DMS114 treated with DMSO at 0.1 percent for 48 hours (cell line): ENCODE measurements around the gene FZD7.

Experiments used
- DNase-seq: peaks from one replicate; lab custom pipeline; 2025; ENCODE audit not compliant: unreplicated experiment; lab: John Stamatoyannopoulos, UW

FZD7 gene

GRCh38 chr2:202009581-202009980, 24.1 kb upstream of the FZD7 start:
- DNase-seq = no peak

GRCh38 chr2:202014318-202014717, 19.3 kb upstream of the FZD7 start:
- DNase-seq = no peak

- no peak for DNase-seq
Observed at GRCh38 chr2:202014759-202015211, 18.9 kb upstream of the FZD7 start.

- DNase-seq = no peak
Observed at GRCh38 chr2:202015471-202015870, 18.2 kb upstream of the FZD7 start.

DNA sequence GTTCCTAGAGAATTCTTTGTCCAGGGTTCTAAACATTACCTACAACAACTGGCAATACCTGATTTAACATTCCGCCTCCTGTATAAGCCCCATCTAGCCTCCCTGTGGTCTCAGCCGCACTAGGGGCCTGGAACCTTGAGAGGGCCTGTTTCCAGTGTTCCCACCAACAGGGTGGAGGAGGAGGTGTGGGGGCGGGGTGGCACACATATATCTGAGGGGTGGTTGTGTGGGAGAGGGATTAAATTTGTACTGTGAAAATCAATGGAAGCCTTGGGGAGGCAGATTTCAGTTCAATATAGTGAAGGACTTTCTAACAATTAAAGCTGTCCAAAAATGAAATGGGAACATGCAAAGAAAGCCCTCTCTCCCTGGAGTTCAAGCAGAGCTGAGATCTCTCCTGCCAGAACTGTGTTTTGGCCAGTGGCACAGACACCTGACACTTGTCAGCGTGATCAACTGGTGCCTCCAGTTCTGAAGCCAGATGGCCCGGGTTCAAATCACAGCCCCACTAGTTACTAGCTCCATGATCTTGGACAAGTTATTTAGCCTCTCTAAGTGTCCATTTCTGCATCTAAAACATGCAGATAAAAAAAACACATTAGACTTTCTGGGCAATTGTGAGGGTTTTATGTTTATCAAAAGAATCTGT, 17.0 kb upstream of the FZD7 start:
- no peak for DNase-seq

DNA sequence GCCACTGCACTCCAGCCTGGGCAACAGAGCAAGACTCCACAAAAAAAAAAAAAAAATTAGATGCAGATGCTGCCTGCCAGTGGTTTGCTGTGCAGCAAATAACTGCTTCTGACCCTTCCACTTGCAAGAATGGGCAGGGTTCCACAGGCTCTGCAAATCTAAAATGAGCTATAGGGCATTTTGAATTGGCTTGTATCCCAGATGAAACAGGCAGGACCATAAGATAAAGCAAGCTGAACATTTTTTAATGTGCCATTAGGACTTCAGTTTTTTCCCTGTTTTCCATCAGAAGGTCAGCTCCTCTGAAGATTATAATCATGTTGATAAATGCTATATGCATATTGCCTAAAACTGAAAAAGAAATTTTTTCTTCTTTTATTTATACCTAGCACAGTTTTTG, 15.7 kb upstream of the FZD7 start:
- no peak for DNase-seq

GRCh38 chr2:202018950-202019349, 14.7 kb upstream of the FZD7 start:
- DNase-seq = no peak

DNA sequence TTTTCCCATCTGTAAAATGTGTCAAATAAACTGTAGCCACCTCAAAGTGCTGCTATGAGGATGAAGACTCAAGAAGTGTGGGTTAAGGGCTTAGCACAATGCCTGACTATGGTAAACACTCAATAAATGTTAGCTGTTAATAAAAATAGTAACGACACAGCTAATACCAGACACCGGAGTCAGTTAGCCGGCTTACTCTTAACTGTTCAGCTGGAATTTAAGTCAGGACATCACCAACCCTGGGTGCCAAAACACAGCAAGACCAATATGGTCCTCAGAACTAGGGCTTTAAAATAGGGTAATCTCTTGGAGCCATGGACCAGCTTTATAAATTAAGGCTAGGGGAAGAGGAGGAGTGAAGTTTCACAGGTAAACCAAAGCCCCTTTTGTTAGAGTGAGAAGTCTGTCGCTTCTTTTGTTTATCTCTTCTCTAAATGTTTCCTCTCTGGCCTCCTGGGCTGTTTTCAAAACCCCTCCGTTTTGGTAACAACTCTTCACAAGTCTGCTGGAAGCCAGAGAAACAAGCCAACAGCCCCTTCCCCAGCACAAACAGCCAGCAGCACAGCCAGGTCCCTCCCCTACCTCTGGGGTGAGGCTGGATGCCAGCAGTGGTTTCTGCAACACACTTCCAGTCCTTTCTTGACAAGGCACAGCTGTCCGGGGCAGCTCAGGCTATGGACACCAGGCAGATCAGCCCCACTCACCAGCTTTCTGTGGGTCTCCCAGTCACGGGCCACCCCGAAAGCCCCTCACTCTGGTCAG, 13.8 kb upstream of the FZD7 start:
- DNase-seq = no peak

DNA sequence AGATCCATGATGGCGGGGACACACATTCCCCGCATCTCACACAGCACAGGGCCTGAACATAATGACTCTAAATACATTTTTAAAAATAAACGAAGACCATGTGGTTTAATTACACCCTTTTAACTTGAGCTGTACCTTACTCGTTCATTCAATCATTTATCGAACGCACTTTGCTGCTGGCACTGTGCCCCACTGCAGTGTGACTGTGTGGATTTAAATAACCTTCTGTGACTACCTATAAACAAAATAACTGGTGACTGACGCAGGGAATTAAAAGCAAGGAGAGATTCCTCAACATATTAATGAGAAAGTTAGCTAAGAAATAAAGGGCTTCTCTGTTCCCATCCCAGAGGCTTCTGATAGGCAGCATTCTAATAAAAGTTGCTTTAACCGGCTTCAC, 10.9 kb upstream of the FZD7 start:
- DNase-seq = no peak

DNA sequence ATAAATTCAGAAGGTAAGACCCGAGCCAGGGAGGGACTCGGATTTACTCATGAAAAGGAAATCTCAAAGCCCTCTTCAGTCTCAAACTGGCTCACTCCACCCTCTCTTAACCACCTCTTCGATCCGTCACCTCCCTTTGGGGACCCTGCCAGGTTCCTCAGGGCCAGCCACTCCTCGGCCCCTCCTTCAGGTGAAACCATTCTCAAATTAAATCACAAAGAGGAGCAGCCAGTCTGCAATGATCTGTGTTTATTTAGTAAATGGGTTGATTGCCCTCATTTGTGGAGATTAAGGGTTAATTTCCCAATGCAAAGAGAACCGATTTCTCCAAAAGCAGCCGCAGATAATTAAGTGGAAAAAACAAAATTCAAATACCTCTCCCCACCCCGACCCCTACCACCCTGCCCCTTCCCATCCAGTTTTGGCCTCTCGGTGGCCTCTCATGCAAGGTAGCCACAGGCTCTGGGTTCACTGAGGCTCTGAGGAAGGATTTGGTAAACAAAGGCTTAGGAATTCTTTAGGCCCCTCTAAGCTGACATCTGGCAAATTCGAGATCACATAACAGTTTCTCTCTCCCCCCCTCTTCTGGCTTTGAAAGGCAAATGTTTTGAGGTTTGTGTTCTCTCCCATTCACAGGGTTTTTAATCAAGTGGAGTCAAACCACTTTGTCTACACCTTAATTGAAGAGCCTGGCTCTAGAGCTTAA, 10.3 kb upstream of the FZD7 start:
- DNase-seq = no peak

GRCh38 chr2:202023904-202024266, 9.8 kb upstream of the FZD7 start:
- DNase-seq = no peak

DNA sequence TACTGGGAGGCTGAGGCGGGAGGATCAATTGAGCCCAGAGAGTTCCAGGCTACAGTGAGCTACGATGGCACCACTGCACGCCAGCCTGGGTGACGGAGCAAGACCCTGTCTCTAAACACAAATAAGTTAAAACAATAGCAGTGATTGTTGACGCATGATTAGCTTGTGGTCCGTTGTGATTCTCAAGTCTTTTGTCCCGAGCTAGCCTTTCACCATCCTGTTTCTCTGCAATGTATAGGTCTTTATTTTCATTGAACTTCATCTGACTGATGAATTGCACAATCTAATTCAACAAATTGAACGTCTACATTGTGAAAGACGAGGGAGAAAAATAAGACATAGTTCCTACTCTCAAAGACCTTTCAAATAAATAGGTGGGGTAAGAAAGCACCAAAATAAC, 8.8 kb upstream of the FZD7 start:
- DNase-seq = no peak

DNA sequence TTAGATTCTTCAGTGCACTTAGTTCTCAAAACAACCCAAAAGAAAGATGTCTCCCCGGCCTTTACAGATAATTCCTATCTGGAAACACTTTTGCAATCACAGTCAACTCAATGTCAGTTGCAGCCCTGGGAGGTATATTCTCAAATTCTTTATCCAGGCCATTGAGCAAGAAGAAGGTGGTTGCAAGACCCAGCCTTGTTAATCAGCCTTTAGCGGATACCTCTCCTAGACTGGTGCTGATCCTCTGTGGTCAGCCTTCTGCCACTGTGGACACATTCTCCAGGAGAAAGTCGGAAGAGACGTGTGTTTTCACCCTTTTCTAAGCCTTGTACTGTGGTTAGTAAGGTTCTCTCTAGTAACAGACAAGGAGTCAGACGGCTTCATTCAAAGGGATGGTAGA, 7.8 kb upstream of the FZD7 start:
- DNase-seq = no peak

DNA sequence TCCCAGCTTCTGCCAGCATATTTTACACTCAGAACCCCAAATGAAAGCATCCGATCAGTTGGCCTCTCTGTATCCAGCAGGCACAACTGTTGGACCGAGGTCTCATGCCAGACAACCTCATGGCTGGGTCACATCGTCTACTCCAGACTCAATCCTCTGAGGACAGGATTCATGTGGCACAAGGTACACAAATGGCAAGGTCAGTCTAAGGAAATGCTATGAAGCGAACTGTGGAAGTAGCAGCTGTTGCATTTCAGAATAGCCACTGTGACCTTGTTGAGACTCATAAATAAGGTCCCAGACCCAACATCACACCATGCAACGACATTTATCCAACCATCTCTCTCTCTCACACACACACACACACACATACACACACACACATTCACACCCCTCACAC, 7.1 kb upstream of the FZD7 start:
- no peak for DNase-seq

GRCh38 chr2:202030691-202031090, 3.0 kb upstream of the FZD7 start:
- DNase-seq = no peak

DNA sequence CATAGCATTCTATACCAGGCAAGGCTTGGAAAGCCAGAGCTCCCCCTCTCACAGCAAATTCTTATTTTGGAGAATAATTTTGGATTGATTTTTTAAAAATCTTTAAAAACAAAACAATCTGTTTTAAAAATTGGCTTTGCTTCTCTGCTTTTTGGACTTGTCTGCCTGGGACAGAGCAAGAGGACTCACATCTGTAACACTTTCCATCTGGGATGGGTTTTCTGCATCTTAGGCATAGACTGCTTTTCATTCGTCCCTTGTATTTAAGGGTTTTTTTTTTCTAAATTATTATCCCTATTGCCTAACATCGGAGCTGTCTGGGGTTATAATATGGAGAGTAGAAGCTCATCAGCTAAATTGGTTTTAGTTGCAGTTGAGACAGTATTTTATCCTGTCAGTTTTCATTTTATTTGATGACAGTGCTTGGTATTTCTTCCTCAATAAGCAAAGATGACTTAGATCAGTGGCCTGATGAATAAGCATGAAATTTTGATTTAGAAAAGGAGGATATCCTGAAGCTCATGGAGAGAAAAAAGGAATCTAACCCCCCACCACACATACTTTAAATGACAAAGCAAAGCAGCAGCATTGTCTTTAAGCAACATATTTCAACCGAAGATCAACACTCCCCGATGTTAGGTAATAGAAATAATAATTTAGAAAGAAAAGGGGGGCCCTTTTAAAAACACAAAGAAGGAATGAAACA, 2.3 kb upstream of the FZD7 start:
- no peak for DNase-seq

GRCh38 chr2:202032846-202033316, 774 bp upstream of the FZD7 start:
- DNase-seq = peak; percentile 15

GRCh38 chr2:202034249-202035088, 814 bp downstream of the FZD7 start:
- DNase-seq = no peak

- no peak for DNase-seq
Observed at GRCh38 chr2:202035089-202035940, 1.7 kb downstream of the FZD7 start.

GRCh38 chr2:202035941-202036372, 2.3 kb downstream of the FZD7 start:
- no peak for DNase-seq
